ENCODE data around the gene MSI2. TPM values are rescaled to one million over a fixed set of nuclear protein-coding genes. Genes with fewer than 3 reads are reported as not detected.
A peak's percentile ranks its signal among the peaks of the same experiment; 100 is the strongest.

MSI2 gene
- total RNA-seq, 1 donor from 2014 or later, result 140 TPM

- Mint-ChIP-seq H3K4me3 (peak overlapping the region; percentile 77), H3K9me3 (no peaks in the 10 kb centered on the region), H3K36me3 (ENCODE audit: low read depth) (peaks cover 2% of the 10 kb centered on the region), H3K27me3 (ENCODE audit: low read depth) (peaks cover 2% of the 10 kb centered on the region), H3K4me1 (peaks cover 71% of the 10 kb centered on the region), H3K27ac (ENCODE audit: unreplicated experiment) (peak overlapping the region; percentile 91)
- TF ChIP-seq, protein P1, sequence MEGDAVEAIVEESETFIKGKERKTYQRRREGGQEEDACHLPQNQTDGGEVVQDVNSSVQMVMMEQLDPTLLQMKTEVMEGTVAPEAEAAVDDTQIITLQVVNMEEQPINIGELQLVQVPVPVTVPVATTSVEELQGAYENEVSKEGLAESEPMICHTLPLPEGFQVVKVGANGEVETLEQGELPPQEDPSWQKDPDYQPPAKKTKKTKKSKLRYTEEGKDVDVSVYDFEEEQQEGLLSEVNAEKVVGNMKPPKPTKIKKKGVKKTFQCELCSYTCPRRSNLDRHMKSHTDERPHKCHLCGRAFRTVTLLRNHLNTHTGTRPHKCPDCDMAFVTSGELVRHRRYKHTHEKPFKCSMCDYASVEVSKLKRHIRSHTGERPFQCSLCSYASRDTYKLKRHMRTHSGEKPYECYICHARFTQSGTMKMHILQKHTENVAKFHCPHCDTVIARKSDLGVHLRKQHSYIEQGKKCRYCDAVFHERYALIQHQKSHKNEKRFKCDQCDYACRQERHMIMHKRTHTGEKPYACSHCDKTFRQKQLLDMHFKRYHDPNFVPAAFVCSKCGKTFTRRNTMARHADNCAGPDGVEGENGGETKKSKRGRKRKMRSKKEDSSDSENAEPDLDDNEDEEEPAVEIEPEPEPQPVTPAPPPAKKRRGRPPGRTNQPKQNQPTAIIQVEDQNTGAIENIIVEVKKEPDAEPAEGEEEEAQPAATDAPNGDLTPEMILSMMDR (conservative IDR thresholded peaks at IDR 0.05), result no peak
- DNase-seq (ENCODE audit: low read depth, low spot score), result peak; percentile 30
Measured at GRCh38 chr17:57577751-57578607, 321.7 kb downstream of the MSI2 start.

GRCh38 chr17:57578608-57579225 lies 322.4 kb downstream of the MSI2 start:
- no peak for DNase-seq (ENCODE audit: low read depth, low spot score)
- peaks cover 2% of the 10 kb centered on the region for H3K36me3 Mint-ChIP-seq (ENCODE audit: low read depth)
- peaks cover 70% of the 10 kb centered on the region for H3K4me1 Mint-ChIP-seq
- H3K27ac Mint-ChIP-seq (ENCODE audit: unreplicated experiment), result peak overlapping the region; percentile 91
- no peaks in the 10 kb centered on the region for H3K9me3 Mint-ChIP-seq
- H3K27me3 Mint-ChIP-seq (ENCODE audit: low read depth), result peaks cover 2% of the 10 kb centered on the region
- TF ChIP-seq, protein P1 (conservative IDR thresholded peaks at IDR 0.05), result no peak
- H3K4me3 Mint-ChIP-seq, result peak overlapping the region; percentile 77

DNA sequence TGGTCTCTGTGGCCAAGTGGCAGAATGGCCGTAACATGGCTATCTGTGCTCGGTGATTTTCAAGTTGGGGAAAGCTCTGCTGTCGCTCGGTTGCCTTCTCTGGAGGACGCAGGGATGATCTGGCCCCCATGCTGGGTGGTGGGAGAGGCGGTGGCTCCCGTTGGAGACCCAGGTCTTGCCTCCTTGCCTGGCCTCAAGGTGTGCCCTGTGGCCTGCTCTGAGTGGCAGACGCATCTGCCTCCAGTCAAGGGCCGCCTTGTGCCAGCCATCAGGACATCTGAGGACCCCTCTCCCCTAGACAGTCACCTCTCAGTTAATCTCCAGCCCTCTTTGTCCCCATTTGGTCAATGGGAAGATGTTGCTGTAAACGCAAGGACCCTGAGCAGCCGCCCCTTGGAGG lies 322.9 kb downstream of the MSI2 start:
- no peak for DNase-seq (ENCODE audit: low read depth, low spot score)
- H3K36me3 Mint-ChIP-seq (ENCODE audit: low read depth), result peaks cover 2% of the 10 kb centered on the region
- peaks cover 2% of the 10 kb centered on the region for H3K27me3 Mint-ChIP-seq (ENCODE audit: low read depth)
- TF ChIP-seq, protein P1 (conservative IDR thresholded peaks at IDR 0.05), result no peak
- no peak overlapping the region for H3K4me3 Mint-ChIP-seq
- H3K9me3 Mint-ChIP-seq, result no peaks in the 10 kb centered on the region
- H3K4me1 Mint-ChIP-seq, result peaks cover 69% of the 10 kb centered on the region
- H3K27ac Mint-ChIP-seq (ENCODE audit: unreplicated experiment), result peak overlapping the region; percentile 27

DNA sequence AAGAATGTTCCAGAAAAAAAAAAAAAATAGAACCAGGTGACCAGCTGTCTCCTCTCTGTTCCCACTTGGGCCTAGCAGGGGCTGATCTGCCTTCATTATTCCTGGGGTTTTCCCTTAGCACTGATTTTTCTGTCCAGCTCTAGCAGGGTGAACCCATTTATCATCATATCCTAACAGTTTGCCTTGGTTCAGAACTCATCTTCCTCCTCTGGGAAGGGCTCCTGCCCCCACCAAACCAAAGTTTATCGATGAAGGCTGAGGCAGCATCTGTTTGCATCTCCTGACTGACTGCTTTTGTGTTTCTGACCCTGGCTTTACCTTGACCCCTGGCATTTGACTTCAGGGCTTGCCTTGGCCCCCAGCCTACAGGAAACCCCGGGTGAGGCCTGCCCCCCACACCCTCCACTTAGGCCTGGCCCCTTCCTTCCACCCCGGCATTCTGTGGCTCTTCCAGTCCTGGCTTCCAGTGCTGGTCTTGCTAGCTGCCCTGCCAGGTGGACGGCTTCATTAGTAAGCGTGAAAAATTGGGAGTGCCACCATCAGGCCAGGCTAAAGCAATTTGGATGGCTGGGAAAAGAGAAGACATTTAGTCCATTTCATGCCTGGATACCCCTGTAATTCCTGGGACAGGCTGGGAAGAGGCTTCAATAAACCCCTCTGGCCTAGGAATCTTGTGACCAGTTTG lies 323.9 kb downstream of the MSI2 start:
- TF ChIP-seq, protein P1 (conservative IDR thresholded peaks at IDR 0.05), result no peak
- peaks cover 2% of the 10 kb centered on the region for H3K27me3 Mint-ChIP-seq (ENCODE audit: low read depth)
- H3K4me3 Mint-ChIP-seq, result peak overlapping the region; percentile 10
- H3K27ac Mint-ChIP-seq (ENCODE audit: unreplicated experiment), result peak overlapping the region; percentile 35
- H3K36me3 Mint-ChIP-seq (ENCODE audit: low read depth), result peaks cover 1% of the 10 kb centered on the region
- H3K4me1 Mint-ChIP-seq, result peaks cover 68% of the 10 kb centered on the region
- no peaks in the 10 kb centered on the region for H3K9me3 Mint-ChIP-seq
- no peak for DNase-seq (ENCODE audit: low read depth, low spot score)

DNA sequence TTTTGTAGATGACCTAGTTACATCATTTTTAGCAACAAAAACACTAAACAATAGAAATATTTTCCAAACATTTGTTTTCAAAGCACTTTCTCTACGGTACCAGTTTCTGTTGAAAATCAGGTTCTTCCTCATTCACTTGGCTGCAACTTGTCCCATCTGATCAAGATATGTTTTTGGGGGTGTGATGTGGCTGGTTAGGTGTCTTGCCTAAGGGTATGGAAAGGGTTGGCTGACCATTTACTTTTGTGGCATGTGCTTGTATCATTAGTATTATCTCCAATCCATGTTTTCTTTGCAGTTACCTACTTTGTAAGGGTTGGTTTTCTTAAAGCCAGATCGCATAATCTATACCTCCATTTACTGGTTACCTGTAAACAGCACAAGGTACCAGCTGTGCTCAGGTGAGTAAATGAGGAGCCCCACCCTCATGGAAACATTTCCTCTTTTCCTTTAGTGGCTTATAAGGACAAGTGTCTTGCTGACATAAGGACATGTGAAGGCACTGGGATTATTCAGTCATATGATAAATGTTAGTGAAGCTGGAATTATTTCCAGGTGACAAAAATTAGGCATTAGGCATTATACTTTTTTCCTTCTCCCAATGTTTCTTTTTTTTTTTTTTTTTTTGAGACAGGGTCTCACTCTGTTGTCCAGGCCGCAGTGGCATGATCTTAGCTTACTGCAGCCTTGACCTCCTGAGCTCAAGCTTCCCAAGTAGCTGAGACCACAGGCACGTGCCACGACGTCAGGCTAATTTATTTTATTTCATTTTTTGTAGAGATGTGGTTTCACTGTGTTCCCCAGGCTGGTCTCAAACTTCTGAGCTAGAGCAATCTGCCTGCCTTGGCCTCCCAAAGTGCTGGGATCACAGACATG lies 326.8 kb downstream of the MSI2 start:
- no peaks in the 10 kb centered on the region for H3K36me3 Mint-ChIP-seq (ENCODE audit: low read depth)
- TF ChIP-seq, protein P1 (conservative IDR thresholded peaks at IDR 0.05), result no peak
- H3K27me3 Mint-ChIP-seq (ENCODE audit: low read depth), result peaks cover 2% of the 10 kb centered on the region
- no peak for DNase-seq (ENCODE audit: low read depth, low spot score)
- H3K27ac Mint-ChIP-seq (ENCODE audit: unreplicated experiment), result no peak overlapping the region
- no peaks in the 10 kb centered on the region for H3K9me3 Mint-ChIP-seq
- peaks cover 64% of the 10 kb centered on the region for H3K4me1 Mint-ChIP-seq
- no peak overlapping the region for H3K4me3 Mint-ChIP-seq

Measured in neural crest cell (in vitro differentiated cells).